WTC11 (cell line): ENCODE data around the gene GSTP1. TPM values are rescaled to one million over a fixed set of nuclear protein-coding genes. Genes with fewer than 3 reads are reported as not detected.

Experiments used
- ATAC-seq: fragments of 200-7000 bp; cut with Tn5 transposase; 2 replicates; pipeline ENCODE4 v1.10.0; 2021; ENCODE audit warnings: mild to moderate bottlenecking, moderate library complexity
- CTCF ChIA-PET: fragments of 300-600 bp; sonication (Branson Sonifier 250); formaldehyde crosslinking; loops from one replicate; lab custom pipeline; 2021; ENCODE audit warnings: antibody characterized with exemption; lab: Charles Lee
- POLR2A ChIA-PET: fragments of 350-600 bp; sonication (Branson Sonifier 250); formaldehyde crosslinking; loops from one replicate; lab custom pipeline; 2021; ENCODE audit warnings: antibody characterized with exemption; lab: Charles Lee
- DNase-seq: peaks from one replicate; pipeline ENCODE4 v3.0.0; 2021; ENCODE audit warnings: low spot score
- H3K27ac Mint-ChIP-seq: 2 replicates; pipeline ENCODE4 v1.8.0; 2021; ENCODE audit warnings: mixed read lengths
- H3K27me3 Mint-ChIP-seq: 2 replicates; pipeline ENCODE4 v1.8.0; 2021; ENCODE audit warnings: low read depth, mild to moderate bottlenecking, moderate library complexity, mixed read lengths
- H3K36me3 Mint-ChIP-seq: 2 replicates; pipeline ENCODE4 v1.8.0; 2021; ENCODE audit warnings: mixed read lengths
- H3K4me1 Mint-ChIP-seq: 2 replicates; pipeline ENCODE4 v1.8.0; 2022; ENCODE audit warnings: mixed read lengths
- H3K4me3 Mint-ChIP-seq: 2 replicates; pipeline ENCODE4 v1.8.0; 2021; ENCODE audit warnings: mild to moderate bottlenecking, moderate library complexity, mixed read lengths
- H3K9me3 Mint-ChIP-seq: 2 replicates; pipeline ENCODE4 v1.8.0; 2021; ENCODE audit warnings: mixed read lengths
- FOXJ3 ChIP-seq: sonication (generic); formaldehyde crosslinking; IDR thresholded peaks from 2 replicates; pipeline ENCODE4 v1.9.0; 2021; ENCODE audit warnings: missing genetic modification reagents, mild to moderate bottlenecking, borderline replicate concordance
- GABPB1 ChIP-seq: sonication (generic); formaldehyde crosslinking; IDR thresholded peaks from 2 replicates; pipeline ENCODE4 v1.8.1; 2023; ENCODE audit warnings: mild to moderate bottlenecking, missing genetic modification reagents
- GRHL2 ChIP-seq: fragments of 250-450 bp; sonication (Bioruptor Pico); IDR thresholded peaks from 2 replicates; pipeline ENCODE4 v1.8.0; 2022; ENCODE audit warnings: mild to moderate bottlenecking, moderate library complexity; ENCODE audit not compliant: insufficient replicate concordance, severe bottlenecking
- GTF2I ChIP-seq: fragments of 250-450 bp; sonication (Bioruptor Pico); conservative IDR thresholded peaks from 2 replicates; pipeline ENCODE4 v1.4.0; 2021; ENCODE audit warnings: mild to moderate bottlenecking
- JAZF1 ChIP-seq: fragments of 250-450 bp; sonication (Bioruptor Pico); IDR thresholded peaks from 2 replicates; pipeline ENCODE4 v1.9.0; 2021; ENCODE audit warnings: moderate library complexity, mild to moderate bottlenecking, inconsistent platforms
- NFATC4 ChIP-seq: fragments of 250-450 bp; sonication (Bioruptor Pico); IDR thresholded peaks from 2 replicates; pipeline ENCODE4 v1.9.0; 2021; ENCODE audit warnings: mild to moderate bottlenecking
- NFYB ChIP-seq: sonication (generic); formaldehyde crosslinking; conservative IDR thresholded peaks from 2 replicates; pipeline ENCODE4 v1.8.0; 2022; ENCODE audit warnings: low read depth, missing genetic modification reagents
- NR1H2 ChIP-seq: sonication (generic); formaldehyde crosslinking; IDR thresholded peaks from 2 replicates; pipeline ENCODE4 v1.9.0; 2021; ENCODE audit warnings: mild to moderate bottlenecking, moderate library complexity, missing genetic modification reagents
- STAT6 ChIP-seq: sonication (generic); formaldehyde crosslinking; conservative IDR thresholded peaks from 2 replicates; pipeline ENCODE4 v1.8.1; 2023; ENCODE audit warnings: mild to moderate bottlenecking, low read depth, missing genetic modification reagents, moderate library complexity
- ZNF121 ChIP-seq: sonication (generic); formaldehyde crosslinking; IDR thresholded peaks from 2 replicates; pipeline ENCODE4 v1.8.0; 2023; ENCODE audit warnings: missing genetic modification reagents
- ZNF219 ChIP-seq: sonication (generic); formaldehyde crosslinking; IDR thresholded peaks from 2 replicates; pipeline ENCODE4 v1.8.0; 2023; ENCODE audit warnings: missing genetic modification reagents, mild to moderate bottlenecking, borderline replicate concordance
- ZNF317 ChIP-seq: sonication (generic); formaldehyde crosslinking; IDR thresholded peaks from 2 replicates; pipeline ENCODE4 v1.8.1; 2023; ENCODE audit warnings: low read depth, mild to moderate bottlenecking, moderate library complexity, missing genetic modification reagents, borderline replicate concordance
- total RNA-seq: library from RNA; stranded (reverse); gene quantifications from 3 replicates; pipeline ENCODE4 v1.2.3, GENCODE V29; 2021
- TF ChIP-seq, protein P1 (sequence below): fragments of 250-450 bp; sonication (Bioruptor Pico); IDR thresholded peaks from 2 replicates; pipeline ENCODE4 v1.9.0; 2021; ENCODE audit warnings: mild to moderate bottlenecking
- TF ChIP-seq, protein P2 (sequence below): sonication (generic); formaldehyde crosslinking; IDR thresholded peaks from 2 replicates; pipeline ENCODE4 v1.8.0; 2023; ENCODE audit warnings: missing genetic modification reagents, mild to moderate bottlenecking, borderline replicate concordance
- TF ChIP-seq, protein P3 (sequence below): sonication (generic); formaldehyde crosslinking; IDR thresholded peaks from 2 replicates; pipeline ENCODE4 v1.8.1; 2022; ENCODE audit warnings: mild to moderate bottlenecking, missing genetic modification reagents, moderate library complexity, borderline replicate concordance

Gene GSTP1
- total RNA-seq, 1 experiment from 2014 or later: 1,452 TPM

- Mint-ChIP-seq H3K4me3 (peak overlapping the region; percentile 7; the same call in 1 of the 2 replicates), H3K36me3 (peaks cover 6% of the 10 kb centered on the region), H3K27me3 (no peaks in the 10 kb centered on the region; the same call in 1 of the 2 replicates), H3K27ac (0 out of 2 replicates have a peak overlapping the region, but pooled peaks have one; percentile 6), H3K4me1 (peaks cover 28% of the 10 kb centered on the region), H3K9me3 (peaks cover under 1% of the 10 kb centered on the region; the same call in 1 of the 2 replicates)
- ATAC-seq (no peak), DNase-seq (no peak)
- TF ChIP-seq ZNF121 (CRISPR knock-in tag) (no peak), GRHL2 (CRISPR knock-in tag) (no peak), NFATC4 (CRISPR knock-in tag) (no peak), JAZF1 (CRISPR knock-in tag) (no peak), ZNF317 (CRISPR knock-in tag) (no peak), FOXJ3 (CRISPR knock-in tag) (no peak), STAT6 (CRISPR knock-in tag) (no peak)
- TF ChIP-seq, protein P1, sequence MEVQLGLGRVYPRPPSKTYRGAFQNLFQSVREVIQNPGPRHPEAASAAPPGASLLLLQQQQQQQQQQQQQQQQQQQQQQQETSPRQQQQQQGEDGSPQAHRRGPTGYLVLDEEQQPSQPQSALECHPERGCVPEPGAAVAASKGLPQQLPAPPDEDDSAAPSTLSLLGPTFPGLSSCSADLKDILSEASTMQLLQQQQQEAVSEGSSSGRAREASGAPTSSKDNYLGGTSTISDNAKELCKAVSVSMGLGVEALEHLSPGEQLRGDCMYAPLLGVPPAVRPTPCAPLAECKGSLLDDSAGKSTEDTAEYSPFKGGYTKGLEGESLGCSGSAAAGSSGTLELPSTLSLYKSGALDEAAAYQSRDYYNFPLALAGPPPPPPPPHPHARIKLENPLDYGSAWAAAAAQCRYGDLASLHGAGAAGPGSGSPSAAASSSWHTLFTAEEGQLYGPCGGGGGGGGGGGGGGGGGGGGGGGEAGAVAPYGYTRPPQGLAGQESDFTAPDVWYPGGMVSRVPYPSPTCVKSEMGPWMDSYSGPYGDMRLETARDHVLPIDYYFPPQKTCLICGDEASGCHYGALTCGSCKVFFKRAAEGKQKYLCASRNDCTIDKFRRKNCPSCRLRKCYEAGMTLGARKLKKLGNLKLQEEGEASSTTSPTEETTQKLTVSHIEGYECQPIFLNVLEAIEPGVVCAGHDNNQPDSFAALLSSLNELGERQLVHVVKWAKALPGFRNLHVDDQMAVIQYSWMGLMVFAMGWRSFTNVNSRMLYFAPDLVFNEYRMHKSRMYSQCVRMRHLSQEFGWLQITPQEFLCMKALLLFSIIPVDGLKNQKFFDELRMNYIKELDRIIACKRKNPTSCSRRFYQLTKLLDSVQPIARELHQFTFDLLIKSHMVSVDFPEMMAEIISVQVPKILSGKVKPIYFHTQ (CRISPR knock-in tag): no peak
- TF ChIP-seq, protein P2, sequence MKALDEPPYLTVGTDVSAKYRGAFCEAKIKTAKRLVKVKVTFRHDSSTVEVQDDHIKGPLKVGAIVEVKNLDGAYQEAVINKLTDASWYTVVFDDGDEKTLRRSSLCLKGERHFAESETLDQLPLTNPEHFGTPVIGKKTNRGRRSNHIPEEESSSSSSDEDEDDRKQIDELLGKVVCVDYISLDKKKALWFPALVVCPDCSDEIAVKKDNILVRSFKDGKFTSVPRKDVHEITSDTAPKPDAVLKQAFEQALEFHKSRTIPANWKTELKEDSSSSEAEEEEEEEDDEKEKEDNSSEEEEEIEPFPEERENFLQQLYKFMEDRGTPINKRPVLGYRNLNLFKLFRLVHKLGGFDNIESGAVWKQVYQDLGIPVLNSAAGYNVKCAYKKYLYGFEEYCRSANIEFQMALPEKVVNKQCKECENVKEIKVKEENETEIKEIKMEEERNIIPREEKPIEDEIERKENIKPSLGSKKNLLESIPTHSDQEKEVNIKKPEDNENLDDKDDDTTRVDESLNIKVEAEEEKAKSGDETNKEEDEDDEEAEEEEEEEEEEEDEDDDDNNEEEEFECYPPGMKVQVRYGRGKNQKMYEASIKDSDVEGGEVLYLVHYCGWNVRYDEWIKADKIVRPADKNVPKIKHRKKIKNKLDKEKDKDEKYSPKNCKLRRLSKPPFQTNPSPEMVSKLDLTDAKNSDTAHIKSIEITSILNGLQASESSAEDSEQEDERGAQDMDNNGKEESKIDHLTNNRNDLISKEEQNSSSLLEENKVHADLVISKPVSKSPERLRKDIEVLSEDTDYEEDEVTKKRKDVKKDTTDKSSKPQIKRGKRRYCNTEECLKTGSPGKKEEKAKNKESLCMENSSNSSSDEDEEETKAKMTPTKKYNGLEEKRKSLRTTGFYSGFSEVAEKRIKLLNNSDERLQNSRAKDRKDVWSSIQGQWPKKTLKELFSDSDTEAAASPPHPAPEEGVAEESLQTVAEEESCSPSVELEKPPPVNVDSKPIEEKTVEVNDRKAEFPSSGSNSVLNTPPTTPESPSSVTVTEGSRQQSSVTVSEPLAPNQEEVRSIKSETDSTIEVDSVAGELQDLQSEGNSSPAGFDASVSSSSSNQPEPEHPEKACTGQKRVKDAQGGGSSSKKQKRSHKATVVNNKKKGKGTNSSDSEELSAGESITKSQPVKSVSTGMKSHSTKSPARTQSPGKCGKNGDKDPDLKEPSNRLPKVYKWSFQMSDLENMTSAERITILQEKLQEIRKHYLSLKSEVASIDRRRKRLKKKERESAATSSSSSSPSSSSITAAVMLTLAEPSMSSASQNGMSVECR: no peak
- ChIA-PET CTCF (interaction anchor here (1.1 to 5.3 kb wide), 8 partner anchors 11 to 82 kb away, joined by 3 to 200 read pairs (median 18); partner anchors contain the start of gene ACY3), POLR2A (no interaction called here)
Measured at GRCh38 chr11:67631853-67632174, 48.2 kb downstream of the GSTP1 start.

- H3K4me1 Mint-ChIP-seq: peaks cover 26% of the 10 kb centered on the region
- CTCF ChIA-PET: interaction anchor here (1.1 to 5.3 kb wide), 4 partner anchors 13 to 81 kb away, joined by 3 to 200 read pairs (median 20); partner anchors contain the start of gene ACY3
- 0 out of 2 replicates have a peak overlapping the region, but pooled peaks have one; percentile 6 for H3K27ac Mint-ChIP-seq
- peaks cover under 1% of the 10 kb centered on the region; the same call in 1 of the 2 replicates for H3K36me3 Mint-ChIP-seq
- H3K9me3 Mint-ChIP-seq: no peaks in the 10 kb centered on the region
- H3K4me3 Mint-ChIP-seq: no peak overlapping the region; the same call in 1 of the 2 replicates
- POLR2A ChIA-PET: no interaction called here
- ATAC-seq (no peak), DNase-seq (peak; percentile 9)
- no peaks in the 10 kb centered on the region; the same call in 1 of the 2 replicates for H3K27me3 Mint-ChIP-seq
- TF ChIP-seq GTF2I (CRISPR knock-in tag) (0 out of 2 replicates have a peak, but pooled peaks have one; percentile 19), GABPB1 (CRISPR knock-in tag) (0 out of 2 replicates have a peak, but pooled peaks have one; percentile 12), NR1H2 (CRISPR knock-in tag) (no peak), NFYB (no peak), ZNF219 (CRISPR knock-in tag) (no peak)
- TF ChIP-seq, protein P3, sequence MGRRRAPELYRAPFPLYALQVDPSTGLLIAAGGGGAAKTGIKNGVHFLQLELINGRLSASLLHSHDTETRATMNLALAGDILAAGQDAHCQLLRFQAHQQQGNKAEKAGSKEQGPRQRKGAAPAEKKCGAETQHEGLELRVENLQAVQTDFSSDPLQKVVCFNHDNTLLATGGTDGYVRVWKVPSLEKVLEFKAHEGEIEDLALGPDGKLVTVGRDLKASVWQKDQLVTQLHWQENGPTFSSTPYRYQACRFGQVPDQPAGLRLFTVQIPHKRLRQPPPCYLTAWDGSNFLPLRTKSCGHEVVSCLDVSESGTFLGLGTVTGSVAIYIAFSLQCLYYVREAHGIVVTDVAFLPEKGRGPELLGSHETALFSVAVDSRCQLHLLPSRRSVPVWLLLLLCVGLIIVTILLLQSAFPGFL (CRISPR knock-in tag): no peak
Measured at GRCh38 chr11:67632175-67632981, 48.8 kb downstream of the GSTP1 start.
